PFSK-1 (cell line): ENCODE measurements around the gene IL18BP.

Experiments
- FOXP2 ChIP-seq: optimal IDR thresholded peaks from 2 replicates; pipeline ENCODE3; 2011; ENCODE audit warnings: borderline replicate concordance, control low read depth, inconsistent platforms; ENCODE audit not compliant: insufficient read depth; ENCODE audit errors: extremely low read length, extremely low read depth
- POLR2AphosphoS5 ChIP-seq: IDR thresholded peaks from 2 replicates; pipeline ENCODE4 v1.6.1; 2012; ENCODE audit warnings: low read depth, mild to moderate bottlenecking, control low read depth, low read length, moderate library complexity
- REST ChIP-seq, 2 experiments: IDR thresholded peaks; 2 replicates each; pipeline versions ENCODE4 v1.6.1 to v1.8.0; 2011 to 2012; ENCODE audit warnings: low read depth in 2 of 2, low read length in 2 of 2, control low read depth in 1 of 2, inconsistent platforms in 1 of 2, mild to moderate bottlenecking in 1 of 2, moderate library complexity in 1 of 2; ENCODE audit not compliant: insufficient read depth in 1 of 2

GRCh38 chr11:72010529-72011233, 12.0 kb downstream of the IL18BP start:
- TF ChIP-seq REST (IDR thresholded peaks at IDR 0.05; ENCODE audit: insufficient read depth in 1 of 2, low read depth in 2 of 2, low read length in 2 of 2) (no peak), FOXP2 (no peak), POLR2AphosphoS5 (no peak)
